HepG2 (cell line): ENCODE data around the gene ADGRF1. TPM values are rescaled to one million over a fixed set of nuclear protein-coding genes. Genes with fewer than 3 reads are reported as not detected.

Source experiments
- ARNT ChIP-seq: fragments of 450-650 bp; IDR thresholded peaks from 2 replicates; pipeline ENCODE4 v1.6.1; 2017
- ATF6 ChIP-seq: sonication (generic); formaldehyde crosslinking; conservative IDR thresholded peaks from 2 replicates; pipeline ENCODE4 v1.4.0; 2020; ENCODE audit warnings: missing genetic modification reagents
- BATF2 ChIP-seq: sonication (generic); formaldehyde crosslinking; IDR thresholded peaks from 2 replicates; pipeline ENCODE4 v1.8.0; 2022; ENCODE audit warnings: mild to moderate bottlenecking, missing genetic modification reagents, moderate library complexity
- FOXA3 ChIP-seq: IDR thresholded peaks from 2 replicates; pipeline ENCODE4 v1.6.1; 2016; ENCODE audit warnings: missing genetic modification reagents, missing compliant biosample characterization
- FOXC1 ChIP-seq: sonication (generic); formaldehyde crosslinking; IDR thresholded peaks from 2 replicates; pipeline ENCODE4 v1.8.0; 2022; ENCODE audit warnings: mild to moderate bottlenecking, missing genetic modification reagents, borderline replicate concordance
- FUBP1 ChIP-seq: sonication (generic); formaldehyde crosslinking; IDR thresholded peaks from 2 replicates; pipeline ENCODE4 v1.5.1; 2020; ENCODE audit warnings: missing genetic modification reagents, mild to moderate bottlenecking, borderline replicate concordance
- GATAD2A ChIP-seq: IDR thresholded peaks from 2 replicates; pipeline ENCODE4 v1.6.1; 2016
- HMG20A ChIP-seq: IDR thresholded peaks from 2 replicates; pipeline ENCODE4 v1.6.1; 2016; ENCODE audit warnings: borderline replicate concordance
- HNF4G ChIP-seq, 2 experiments: sonication (generic) in 1 of 2; formaldehyde crosslinking in 1 of 2; IDR thresholded peaks; 2 replicates each; pipeline versions ENCODE4 v1.4.0 to v1.6.1; 2011 to 2020; ENCODE audit warnings: borderline replicate concordance in 2 of 2, low read depth in 2 of 2, mild to moderate bottlenecking in 2 of 2, low read length in 1 of 2, missing genetic modification reagents in 1 of 2, moderate library complexity in 1 of 2
- KDM3A ChIP-seq: IDR thresholded peaks from 2 replicates; pipeline ENCODE4 v1.6.1; 2018; ENCODE audit warnings: low read depth, missing compliant biosample characterization
- MAX ChIP-seq: IDR thresholded peaks from 2 replicates; pipeline ENCODE4 v1.6.1; 2012; ENCODE audit warnings: inconsistent platforms
- NR2F6 ChIP-seq, 2 experiments: IDR thresholded peaks; 2 replicates each; pipeline ENCODE4 v1.6.1; 2016; ENCODE audit warnings: antibody characterized with exemption in 1 of 2, mild to moderate bottlenecking in 1 of 2
- SP140L ChIP-seq: sonication (generic); formaldehyde crosslinking; IDR thresholded peaks from 2 replicates; pipeline ENCODE4 v1.4.0; 2020; ENCODE audit warnings: missing genetic modification reagents, borderline replicate concordance
- ZBTB1 ChIP-seq: sonication (generic); formaldehyde crosslinking; IDR thresholded peaks from 2 replicates; pipeline ENCODE4 v1.4.0; 2020; ENCODE audit warnings: missing genetic modification reagents, borderline replicate concordance
- ZBTB37 ChIP-seq: sonication (generic); formaldehyde crosslinking; IDR thresholded peaks from 2 replicates; pipeline ENCODE4 v1.4.0; 2020; ENCODE audit warnings: mild to moderate bottlenecking, missing genetic modification reagents
- ZFP41 ChIP-seq: sonication (generic); formaldehyde crosslinking; IDR thresholded peaks from 2 replicates; pipeline ENCODE4 v1.4.0; 2020; ENCODE audit warnings: mild to moderate bottlenecking, missing genetic modification reagents, borderline replicate concordance
- ZNF10 ChIP-seq: sonication (generic); formaldehyde crosslinking; IDR thresholded peaks from 2 replicates; pipeline ENCODE4 v1.4.0; 2020; ENCODE audit warnings: mild to moderate bottlenecking, low read depth, missing genetic modification reagents, borderline replicate concordance
- ZNF276 ChIP-seq: sonication (generic); formaldehyde crosslinking; IDR thresholded peaks from 2 replicates; pipeline ENCODE4 v1.4.0; 2020; ENCODE audit warnings: mild to moderate bottlenecking, low read depth, missing genetic modification reagents
- ZNF605 ChIP-seq: sonication (generic); formaldehyde crosslinking; IDR thresholded peaks from 2 replicates; pipeline ENCODE4 v1.8.0; 2022; ENCODE audit warnings: mild to moderate bottlenecking, missing genetic modification reagents
- ZNF782 ChIP-seq: sonication (generic); formaldehyde crosslinking; IDR thresholded peaks from 2 replicates; pipeline ENCODE4 v1.4.0; 2020; ENCODE audit warnings: missing genetic modification reagents, mild to moderate bottlenecking, borderline replicate concordance
- polyA plus RNA-seq, 8 experiments: library from polyadenylated mRNA; depleted of rRNA in 3 of 8; stranded (reverse) in 7 of 8; unstranded in 1 of 8; fragments of >200 nt; fragmentation: Illumina TruSeq in 4 of 8; extraction: Trizol in 4 of 8; gene quantifications; 2 replicates each; pipeline versions ENCODE4 v1.2.1 to v1.2.3, GENCODE V29; 2011 to 2016; ENCODE audit warnings: low read depth in 4 of 8, missing spikeins in 1 of 8, mixed read lengths in 1 of 8; ENCODE audit not compliant: insufficient read depth in 1 of 8
- total RNA-seq, 5 experiments: library from RNA; depleted of rRNA; stranded (reverse); fragments of >200 nt; fragmentation: Illumina TruSeq; extraction: Trizol; gene quantifications; 2 replicates each; pipeline ENCODE4 v1.2.3, GENCODE V29; 2016; ENCODE audit warnings: low read depth in 1 of 5

Gene ADGRF1
- total and polyA plus RNA-seq, 2 of the 13 experiments (the other 11 are each of a cell fraction or from before 2014, with no cell fraction given), result not detected

- TF ChIP-seq NR2F6 (IDR thresholded peaks at IDR 0.05) (no peak), NR2F6 (CRISPR knock-in tag; IDR thresholded peaks at IDR 0.05) (no peak), HNF4G (IDR thresholded peaks at IDR 0.05; ENCODE audit: borderline replicate concordance, low read depth, low read length) (peak; percentile 39; the same call in 1 of the 2 replicates), HNF4G (CRISPR knock-in tag; IDR thresholded peaks at IDR 0.05; ENCODE audit: borderline replicate concordance, low read depth) (no peak), ZBTB37 (CRISPR knock-in tag) (no peak), ZBTB1 (CRISPR knock-in tag) (no peak), BATF2 (CRISPR knock-in tag) (no peak), ARNT (no peak), FUBP1 (CRISPR knock-in tag) (no peak), SP140L (CRISPR knock-in tag) (no peak), ZNF605 (CRISPR knock-in tag) (no peak), KDM3A (CRISPR knock-in tag) (no peak), GATAD2A (CRISPR knock-in tag) (peak; percentile 31; the same call in 1 of the 2 replicates), MAX (no peak), FOXA3 (CRISPR knock-in tag) (0 out of 2 replicates have a peak, but pooled peaks have one; percentile 14), ATF6 (CRISPR knock-in tag) (no peak), ZNF276 (no peak), ZNF782 (no peak), HMG20A (CRISPR knock-in tag) (0 out of 2 replicates have a peak, but pooled peaks have one; percentile 13), ZNF10 (CRISPR knock-in tag) (no peak), FOXC1 (CRISPR knock-in tag) (no peak), ZFP41 (no peak)
These were observed 45.1 kb downstream of the ADGRF1 start (continued) for GRCh38 chr6:46996860-46997641.
